ENCODE data around the gene ZNF514.
"Not testable (repeated sequence)": the region's sequence is repeated elsewhere in the genome, so short reads cannot be mapped to it uniquely, and the experiment has no call there.

Gene ZNF514

GRCh38 chr2:95122197-95122551 lies 37.5 kb downstream of the ZNF514 start:
- no peak for DNase-seq

GRCh38 chr2:95121407-95122196 lies 38.0 kb downstream of the ZNF514 start, which contains the start of gene MRPS5:
Gene MRPS5 (minus strand): TSS chr2:95121808. CDS start chr2:95121791, 17 bp downstream.
- DNase-seq, result peak; percentile 82

GRCh38 chr2:95121093-95121406 lies 38.6 kb downstream of the ZNF514 start:
- no peak for DNase-seq

- peak; percentile 81 for DNase-seq
Measured at GRCh38 chr2:95115418-95115817, 44.2 kb downstream of the ZNF514 start.

GRCh38 chr2:95113464-95113863 lies 46.2 kb downstream of the ZNF514 start:
- no peak for DNase-seq

GRCh38 chr2:95110395-95110794 lies 49.3 kb downstream of the ZNF514 start:
- no peak for DNase-seq

- no peak for DNase-seq
Measured at GRCh38 chr2:95109260-95109659, 50.4 kb downstream of the ZNF514 start.

GRCh38 chr2:95106081-95106480 lies 53.6 kb downstream of the ZNF514 start:
- DNase-seq, result no peak

GRCh38 chr2:95104606-95105005 lies 55.0 kb downstream of the ZNF514 start:
- no peak for DNase-seq

- DNase-seq, result no peak
Measured at GRCh38 chr2:95099910-95100309, 59.7 kb downstream of the ZNF514 start.

- not testable (repeated sequence) for DNase-seq
Measured at GRCh38 chr2:95098273-95098672, 61.4 kb downstream of the ZNF514 start.

Data from CD4-positive, alpha-beta T cell treated with Interleukin-17A for 1 hour (primary cell).